ENCODE results near the gene OR4D2.

Gene OR4D2

DNA sequence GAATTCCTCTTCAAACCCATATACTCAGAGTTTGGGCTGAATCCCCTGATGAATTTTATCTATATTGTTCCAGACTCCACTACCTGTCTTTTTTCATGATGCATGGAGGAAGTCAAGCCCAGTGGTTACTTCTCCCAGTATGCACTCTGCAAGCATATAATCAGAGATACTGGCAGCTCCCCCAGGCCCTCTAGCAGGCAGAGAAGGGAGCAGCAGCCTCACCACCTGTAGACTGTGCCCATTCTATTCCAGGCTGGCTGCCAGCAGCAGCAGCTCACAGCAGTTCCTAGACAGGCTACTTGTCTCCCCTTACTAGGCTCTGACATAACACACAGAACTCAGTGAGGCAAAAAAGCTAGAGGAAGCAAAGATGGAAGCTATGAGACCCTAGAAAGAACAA is 48.9 kb downstream of the OR4D2 start:
- no peak for TF ChIP-seq GATA2 (IDR thresholded peaks at IDR 0.05; ENCODE audit: low read depth, low read length)
- TF ChIP-seq GATA3 (IDR thresholded peaks at IDR 0.05; ENCODE audit: low read depth, low read length): no peak

DNA sequence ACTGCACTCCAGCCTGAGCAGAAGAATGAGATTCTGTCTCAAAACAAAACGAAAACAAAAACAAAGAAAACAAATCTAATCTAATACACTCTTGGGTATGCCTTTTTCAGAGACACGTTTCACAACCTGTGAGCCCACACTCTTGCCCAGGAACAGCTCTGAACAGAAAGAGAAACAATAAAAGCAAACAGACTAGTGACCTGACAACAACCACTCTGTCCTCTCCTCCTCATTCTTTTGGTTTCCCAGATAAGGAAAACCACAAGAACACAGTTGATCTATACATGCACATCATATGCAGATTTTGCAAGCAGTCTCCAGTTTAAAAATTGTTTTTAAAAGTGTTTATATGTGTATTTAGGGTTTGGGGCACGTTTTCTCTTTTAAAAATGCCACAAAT is 51.0 kb downstream of the OR4D2 start:
- TF ChIP-seq GATA3 (IDR thresholded peaks at IDR 0.05; ENCODE audit: low read depth, low read length): no peak
- TF ChIP-seq GATA2 (IDR thresholded peaks at IDR 0.05; ENCODE audit: low read depth, low read length): no peak

DNA sequence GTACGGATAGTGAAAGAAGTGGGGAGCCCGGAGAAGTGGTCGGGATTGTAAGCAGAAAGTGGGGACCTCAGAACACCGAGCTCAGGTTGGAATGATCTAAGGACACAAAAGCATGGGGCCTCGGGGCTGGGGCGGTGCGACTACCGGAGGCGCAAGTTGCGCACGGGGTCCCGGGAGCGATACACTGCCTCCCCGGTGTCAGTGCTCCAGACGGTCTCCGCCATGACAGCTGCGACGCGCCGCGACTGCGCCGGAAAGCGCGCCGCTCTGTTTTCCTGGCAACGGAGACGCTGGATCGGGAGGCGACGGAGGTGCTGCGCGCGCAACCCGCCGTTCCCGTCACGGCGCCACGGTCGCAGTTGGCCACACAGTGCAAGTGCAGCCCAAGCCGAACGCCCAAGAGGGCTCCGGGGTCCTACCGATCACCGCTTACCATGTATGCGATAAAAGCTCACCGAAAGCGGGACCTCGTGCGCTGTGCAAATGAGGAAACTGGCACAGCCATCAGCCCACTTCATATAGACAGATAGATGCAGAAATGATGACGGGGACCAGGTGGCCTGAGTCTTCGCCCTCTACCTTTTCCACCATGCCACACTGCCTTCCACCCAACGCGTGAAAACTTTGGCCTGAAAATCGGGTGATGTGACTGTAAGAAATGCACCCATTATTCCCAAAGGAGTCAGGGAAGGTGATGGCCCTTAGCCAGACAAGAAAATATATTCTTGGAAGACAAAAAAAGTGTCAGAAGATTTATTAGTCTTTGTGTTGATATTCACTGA is 52.4 kb downstream of the OR4D2 start, which contains the start of gene MKS1:
TSS of gene MKS1 (minus strand) at position 249 of the 782 bp plus-strand sequence. CDS start at position 224, 25 bp downstream.
- TF ChIP-seq GATA2 (IDR thresholded peaks at IDR 0.05; ENCODE audit: low read depth, low read length) (no peak), GATA3 (IDR thresholded peaks at IDR 0.05; ENCODE audit: low read depth, low read length) (no peak)

DNA sequence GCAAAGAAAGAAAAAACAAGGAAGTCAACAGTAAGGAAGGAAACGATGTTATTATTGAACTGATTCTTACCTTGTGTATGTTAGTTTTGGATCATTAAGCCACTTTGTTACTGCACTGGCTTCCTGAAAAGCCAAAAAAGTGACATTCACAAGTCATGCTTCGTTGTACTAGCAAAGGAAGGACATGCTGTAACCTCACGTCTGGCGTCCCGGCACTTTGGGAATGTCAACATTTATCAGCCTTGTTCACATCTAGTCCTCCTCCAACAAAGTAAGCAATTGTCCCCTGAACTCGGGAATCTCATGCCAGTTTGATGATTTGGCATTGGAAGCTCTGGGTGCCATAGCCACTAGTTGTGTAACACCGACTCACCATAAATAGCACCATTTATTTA is 53.0 kb downstream of the OR4D2 start:
- TF ChIP-seq GATA2 (IDR thresholded peaks at IDR 0.05; ENCODE audit: low read depth, low read length) (no peak), GATA3 (IDR thresholded peaks at IDR 0.05; ENCODE audit: low read depth, low read length) (no peak)
